Type B pancreatic cell (in vitro differentiated cells): Measurements from ENCODE around the gene CAMK1D. TPM values are rescaled to one million over a fixed set of nuclear protein-coding genes. Genes with fewer than 3 reads are reported as not detected.

ENCODE experiments used
- DNase-seq: peaks from one replicate; pipeline ENCODE4 v3.0.0; 2021; ENCODE audit warnings: mixed read lengths; ENCODE audit not compliant: unreplicated experiment; ENCODE audit errors: extremely low spot score
- H3K27ac Mint-ChIP-seq: 2 replicates; pipeline ENCODE4 v1.8.0; 2021; ENCODE audit warnings: mild to moderate bottlenecking, mixed read lengths
- H3K27me3 Mint-ChIP-seq: 2 replicates; pipeline ENCODE4 v1.8.0; 2021; ENCODE audit warnings: mixed read lengths
- H3K36me3 Mint-ChIP-seq: 2 replicates; pipeline ENCODE4 v1.8.0; 2021; ENCODE audit warnings: mixed read lengths
- H3K4me1 Mint-ChIP-seq: one replicate; pipeline ENCODE4 v1.8.0; 2021; ENCODE audit warnings: mixed read lengths; ENCODE audit not compliant: unreplicated experiment
- H3K4me3 Mint-ChIP-seq: 2 replicates; pipeline ENCODE4 v1.8.0; 2021; ENCODE audit warnings: mild to moderate bottlenecking, mixed read lengths
- H3K9me3 Mint-ChIP-seq: 2 replicates; pipeline ENCODE4 v1.8.0; 2021; ENCODE audit warnings: mixed read lengths
- total RNA-seq: library from RNA; stranded (reverse); gene quantifications from 2 replicates; pipeline ENCODE4 v1.2.1, GENCODE V29; 2021; ENCODE audit warnings: low replicate concordance
- TF ChIP-seq, protein P1 (sequence below): fragments of 200-600 bp; sonication (generic); conservative IDR thresholded peaks from 2 replicates; pipeline ENCODE4 v1.5.0; 2021; ENCODE audit warnings: antibody characterized with exemption, mild to moderate bottlenecking

Gene CAMK1D
- total RNA-seq, 1 donor from 2014 or later = 12.2 TPM

GRCh38 chr10:12344375-12345110 is 4.8 kb upstream of the CAMK1D start:
- H3K27me3 Mint-ChIP-seq = peaks cover 14% of the 10 kb centered on the region
- H3K4me1 Mint-ChIP-seq = peaks cover 23% of the 10 kb centered on the region
- H3K9me3 Mint-ChIP-seq = no peaks in the 10 kb centered on the region
- no peaks in the 10 kb centered on the region for H3K36me3 Mint-ChIP-seq
- TF ChIP-seq, protein P1, sequence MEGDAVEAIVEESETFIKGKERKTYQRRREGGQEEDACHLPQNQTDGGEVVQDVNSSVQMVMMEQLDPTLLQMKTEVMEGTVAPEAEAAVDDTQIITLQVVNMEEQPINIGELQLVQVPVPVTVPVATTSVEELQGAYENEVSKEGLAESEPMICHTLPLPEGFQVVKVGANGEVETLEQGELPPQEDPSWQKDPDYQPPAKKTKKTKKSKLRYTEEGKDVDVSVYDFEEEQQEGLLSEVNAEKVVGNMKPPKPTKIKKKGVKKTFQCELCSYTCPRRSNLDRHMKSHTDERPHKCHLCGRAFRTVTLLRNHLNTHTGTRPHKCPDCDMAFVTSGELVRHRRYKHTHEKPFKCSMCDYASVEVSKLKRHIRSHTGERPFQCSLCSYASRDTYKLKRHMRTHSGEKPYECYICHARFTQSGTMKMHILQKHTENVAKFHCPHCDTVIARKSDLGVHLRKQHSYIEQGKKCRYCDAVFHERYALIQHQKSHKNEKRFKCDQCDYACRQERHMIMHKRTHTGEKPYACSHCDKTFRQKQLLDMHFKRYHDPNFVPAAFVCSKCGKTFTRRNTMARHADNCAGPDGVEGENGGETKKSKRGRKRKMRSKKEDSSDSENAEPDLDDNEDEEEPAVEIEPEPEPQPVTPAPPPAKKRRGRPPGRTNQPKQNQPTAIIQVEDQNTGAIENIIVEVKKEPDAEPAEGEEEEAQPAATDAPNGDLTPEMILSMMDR = peak; percentile 54
- H3K27ac Mint-ChIP-seq = peak overlapping the region; percentile 46
- no peak overlapping the region for H3K4me3 Mint-ChIP-seq
- no peak for DNase-seq

- Mint-ChIP-seq H3K27ac (no peak overlapping the region), H3K9me3 (no peaks in the 10 kb centered on the region), H3K36me3 (no peaks in the 10 kb centered on the region), H3K27me3 (peaks cover 31% of the 10 kb centered on the region), H3K4me3 (no peak overlapping the region), H3K4me1 (peaks cover 22% of the 10 kb centered on the region)
- TF ChIP-seq, protein P1 = no peak
- no peak for DNase-seq
Observed at GRCh38 chr10:12346707-12347106, 2.6 kb upstream of the CAMK1D start.

DNA sequence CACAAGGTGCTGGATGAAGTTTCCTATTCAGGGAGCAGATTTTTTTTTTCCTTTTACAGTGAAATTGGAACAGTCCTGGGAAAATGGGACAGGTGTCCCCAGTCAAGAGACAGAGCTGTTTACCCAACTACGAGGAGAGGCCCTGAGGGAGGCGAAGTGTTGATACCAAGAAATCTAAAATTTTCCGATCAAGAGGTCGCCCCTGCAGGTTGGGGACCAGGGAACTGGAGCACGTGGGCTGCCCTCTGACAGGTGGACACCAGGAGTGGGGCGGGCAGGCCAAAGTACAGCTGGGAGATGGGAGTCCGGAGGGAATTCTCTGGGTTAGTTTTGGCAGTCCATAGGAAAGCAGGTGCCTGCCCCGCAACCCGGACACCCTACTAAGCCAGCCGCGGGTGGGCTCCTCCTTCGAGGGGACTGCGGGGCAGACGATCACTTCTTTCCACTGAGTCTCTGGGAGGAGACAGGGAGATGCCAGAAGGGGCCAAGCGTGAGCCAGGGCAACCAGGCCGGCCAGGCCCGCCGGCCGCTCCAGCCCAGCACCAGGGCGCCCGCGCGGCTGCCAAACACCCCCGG is 965 bp upstream of the CAMK1D start:
- DNase-seq = no peak
- TF ChIP-seq, protein P1 = no peak
- Mint-ChIP-seq H3K4me1 (peaks cover 26% of the 10 kb centered on the region), H3K27ac (peak overlapping the region; percentile 24), H3K9me3 (no peaks in the 10 kb centered on the region), H3K27me3 (peaks cover 35% of the 10 kb centered on the region), H3K36me3 (no peaks in the 10 kb centered on the region), H3K4me3 (peak overlapping the region; percentile 91)

GRCh38 chr10:12349629-12350166 is 351 bp downstream of the CAMK1D start:
- peaks cover 3% of the 10 kb centered on the region for H3K36me3 Mint-ChIP-seq
- H3K9me3 Mint-ChIP-seq = no peaks in the 10 kb centered on the region
- peak overlapping the region; percentile 98 for H3K4me3 Mint-ChIP-seq
- peaks cover 37% of the 10 kb centered on the region for H3K27me3 Mint-ChIP-seq
- TF ChIP-seq, protein P1 = no peak
- peak overlapping the region; percentile 93 for H3K27ac Mint-ChIP-seq
- no peak for DNase-seq
- H3K4me1 Mint-ChIP-seq = peaks cover 24% of the 10 kb centered on the region

GRCh38 chr10:12350167-12350872 is 973 bp downstream of the CAMK1D start:
- Mint-ChIP-seq H3K9me3 (no peaks in the 10 kb centered on the region), H3K4me1 (peaks cover 22% of the 10 kb centered on the region), H3K27me3 (peaks cover 40% of the 10 kb centered on the region), H3K4me3 (peak overlapping the region; percentile 98), H3K27ac (peak overlapping the region; percentile 93), H3K36me3 (peaks cover 3% of the 10 kb centered on the region)
- TF ChIP-seq, protein P1 = peak; percentile 36
- no peak for DNase-seq
